Spleen (tissue), 11 donors: ENCODE measurements around the gene UBE2L5. TPM values are rescaled to one million over a fixed set of nuclear protein-coding genes. Genes with fewer than 3 reads are reported as not detected.
A peak's percentile ranks its signal among the peaks of the same experiment; 100 is the strongest.
"Not testable (repeated sequence)": the region's sequence is repeated elsewhere in the genome, so short reads cannot be mapped to it uniquely, and the experiment has no call there.

ENCODE experiments used
- DNase-seq: peaks from one replicate; pipeline ENCODE4 v3.0.0-alpha.2; 2020
- H3K27ac ChIP-seq, 8 donors: fragments of 200-600 bp; sonication (generic) in 7 of 8; 1 replicate in 4 of 8; 2 replicates in 4 of 8; pipeline versions ENCODE4 v1.5.0 to v1.8.0; 2016 to 2021; ENCODE audit warnings: inconsistent platforms in 4 of 8, mild to moderate bottlenecking in 4 of 8, moderate library complexity in 1 of 8
- H3K27me3 ChIP-seq, 7 donors: fragments of 200-600 bp; sonication (generic) in 6 of 7; replicated peaks in 1 of 7; 1 replicate in 4 of 7; 2 replicates in 3 of 7; pipeline versions ENCODE4 v1.5.0 to v1.8.0; 2016 to 2021; ENCODE audit warnings: inconsistent platforms in 3 of 7, mild to moderate bottlenecking in 1 of 7
- H3K36me3 ChIP-seq, 6 donors: fragments of 200-600 bp; sonication (generic) in 5 of 6; 1 replicate in 4 of 6; 2 replicates in 2 of 6; pipeline versions ENCODE4 v1.5.0 to v1.8.0; 2016 to 2021; ENCODE audit warnings: inconsistent platforms in 2 of 6
- H3K4me1 ChIP-seq, 6 donors: fragments of 200-600 bp; sonication (generic) in 5 of 6; 1 replicate in 3 of 6; 2 replicates in 3 of 6; pipeline versions ENCODE4 v1.5.0 to v1.8.0; 2016 to 2021; ENCODE audit warnings: inconsistent platforms in 3 of 6
- H3K4me3 ChIP-seq, 8 donors: fragments of 200-600 bp; sonication (generic) in 7 of 8; 1 replicate in 4 of 8; 2 replicates in 4 of 8; pipeline versions ENCODE4 v1.5.0 to v1.8.0; 2016 to 2021; ENCODE audit warnings: inconsistent platforms in 4 of 8, mild to moderate bottlenecking in 4 of 8, moderate library complexity in 2 of 8
- H3K9me3 ChIP-seq, 8 donors: fragments of 200-600 bp; sonication (generic) in 7 of 8; 1 replicate in 4 of 8; 2 replicates in 4 of 8; pipeline versions ENCODE4 v1.5.0 to v1.8.0; 2016 to 2021; ENCODE audit warnings: inconsistent platforms in 4 of 8
- CTCF ChIP-seq, 11 experiments: fragments of 200-600 bp in 7 of 11; fragments of 450-650 bp in 4 of 11; sonication (generic) in 4 of 11; IDR thresholded peaks in 8 of 11; conservative IDR thresholded peaks in 3 of 11; 1 replicate in 7 of 11; 2 replicates in 4 of 11; pipeline versions ENCODE4 v1.4.0 to v1.8.0; 2016 to 2021; ENCODE audit warnings: antibody characterized with exemption in 11 of 11, inconsistent platforms in 4 of 11, mild to moderate bottlenecking in 1 of 11
- POLR2A ChIP-seq, 3 donors: fragments of 450-650 bp; IDR thresholded peaks; one replicate each; pipeline ENCODE4 v1.5.1; 2017; ENCODE audit warnings: antibody characterized with exemption in 3 of 3, mild to moderate bottlenecking in 1 of 3
- POLR2AphosphoS5 ChIP-seq, 3 donors: sonication (generic); formaldehyde crosslinking; IDR thresholded peaks; one replicate each; pipeline ENCODE4 v1.5.1; 2017; ENCODE audit warnings: antibody characterized with exemption in 3 of 3
- WGBS, 5 donors: extraction: QIAGEN DNeasy Blood & Tissue Kit in 3 of 5; methylation state at CpG; one replicate each; pipeline versions ENCODE4 v1.1.5 to v1.1.7; 2013 to 2018; 5-methylcytosine and 5-hydroxymethylcytosine counted together
- intact Hi-C: fragments of 100-400 bp; cut with DNase I; formaldehyde crosslinking; loops from one replicate; pipeline ENCODE4 v1.15.0; 2023; ENCODE audit warnings: low total_unique reads
- polyA plus RNA-seq, 3 donors: library from polyadenylated mRNA; stranded (reverse); fragments of 200-250 nt; gene quantifications; one replicate each; pipeline ENCODE4 v1.2.1, GENCODE V29; 2013
- total RNA-seq, 7 donors: library from RNA; depleted of rRNA in 3 of 7; stranded (reverse); fragments of >200 nt in 3 of 7; fragmentation: NEBNext Ultra II Directional in 4 of 7; extraction: Animal tissue kit (Norgen Biotek cat#: 25700) in 4 of 7; gene quantifications; one replicate each; pipeline versions ENCODE4 v1.1.0 to v1.2.1, GENCODE V29; 2016 to 2021
- donor health status: healthy with polysubstance abuse.
- donor health status: DM: no; HTN: no; CAD: no; lungs with moderate emphysema.
- donor health status: DM: no; HTN: no; CAD: no.
- donor health status: Bipolar disorder and iron deficiency.
- donor health status: healthy.
- donor health status: DM: no; HTN: no; CAD: no.
- donor health status: DM: yes; HTN: yes; CAD: no.

Gene UBE2L5
- total and polyA plus RNA-seq, 10 donors, result 0.05 TPM; not detected in 9

- Histone ChIP-seq H3K4me1 (peaks cover 0 to 13% (median 4%) of the 10 kb centered on the region in 6 donors), H3K9me3 (no peaks in the 10 kb centered on the region), H3K27ac (no peak overlapping the region), H3K4me3 (no peak overlapping the region), H3K36me3 (no peaks in the 10 kb centered on the region), H3K27me3 (no peaks in the 10 kb centered on the region)
- intact Hi-C loops, result no loop called here
- TF ChIP-seq CTCF (IDR thresholded peaks at IDR 0.05 in 8 of 11, conservative IDR thresholded peaks at IDR 0.05 in 3 of 11) (no peak), POLR2AphosphoS5 (IDR thresholded peaks at IDR 0.05) (no peak), POLR2A (IDR thresholded peaks at IDR 0.05) (no peak)
- WGBS, 5 donors, result 91 to 94% (median 92%) methylated on average over 8 of the region's 8 CpGs
- no peak for DNase-seq
These were observed 14.9 kb downstream of the UBE2L5 start for GRCh38 chr13:30437177-30437576.

- WGBS, 5 donors, result 87 to 97% (median 90%) methylated on average over 3 of the region's 3 CpGs
- H3K36me3 ChIP-seq, result no peaks in the 10 kb centered on the region
- no peak overlapping the region for H3K27ac ChIP-seq
- intact Hi-C loops, result no loop called here
- TF ChIP-seq CTCF (IDR thresholded peaks at IDR 0.05 in 8 of 11, conservative IDR thresholded peaks at IDR 0.05 in 3 of 11), result no peak
- H3K27me3 ChIP-seq, result no peaks in the 10 kb centered on the region
- DNase-seq, result no peak
- no peaks in the 10 kb centered on the region for H3K9me3 ChIP-seq
- peaks cover 0 to 24% (median 10%) of the 10 kb centered on the region in 6 donors for H3K4me1 ChIP-seq
- no peak overlapping the region for H3K4me3 ChIP-seq
These were observed 16.0 kb downstream of the UBE2L5 start for GRCh38 chr13:30438286-30438685.

GRCh38 chr13:30440910-30441703 lies 18.8 kb downstream of the UBE2L5 start:
- no peaks in the 10 kb centered on the region for H3K27me3 ChIP-seq
- H3K4me3 ChIP-seq, result no peak overlapping the region
- H3K9me3 ChIP-seq, result no peaks in the 10 kb centered on the region
- DNase-seq, result no peak
- peaks cover 8 to 51% (median 35%) of the 10 kb centered on the region in 6 donors for H3K4me1 ChIP-seq
- H3K27ac ChIP-seq, result peak overlapping the region in 2 of 8 donors; percentile 26 to 34
- intact Hi-C loops, result no loop called here
- no peak for TF ChIP-seq POLR2AphosphoS5 (IDR thresholded peaks at IDR 0.05)
- no peak for TF ChIP-seq POLR2A (IDR thresholded peaks at IDR 0.05)
- TF ChIP-seq CTCF (IDR thresholded peaks at IDR 0.05 in 8 of 11, conservative IDR thresholded peaks at IDR 0.05 in 3 of 11), result no peak
- H3K36me3 ChIP-seq, result no peaks in the 10 kb centered on the region
- 47 to 67% (median 57%) methylated on average over 8 of the region's 8 CpGs for whole genome bisulfite sequencing, 5 donors

- peak overlapping the region in 7 of 8 donors; percentile 6 to 87 (median 81) for H3K27ac ChIP-seq
- no peak for TF ChIP-seq CTCF (IDR thresholded peaks at IDR 0.05 in 8 of 11, conservative IDR thresholded peaks at IDR 0.05 in 3 of 11)
- no peak for TF ChIP-seq POLR2AphosphoS5 (IDR thresholded peaks at IDR 0.05)
- TF ChIP-seq POLR2A (IDR thresholded peaks at IDR 0.05), result no peak
- no peaks in the 10 kb centered on the region for H3K36me3 ChIP-seq
- peaks cover 8 to 56% (median 44%) of the 10 kb centered on the region in 6 donors for H3K4me1 ChIP-seq
- no peak for DNase-seq
- H3K9me3 ChIP-seq, result no peaks in the 10 kb centered on the region
- 56 to 70% (median 67%) methylated on average over 5 of the region's 5 CpGs for WGBS, 5 donors
- intact Hi-C loops, result no loop called here
- no peak overlapping the region for H3K4me3 ChIP-seq
- H3K27me3 ChIP-seq, result no peaks in the 10 kb centered on the region
These were observed 20.6 kb downstream of the UBE2L5 start for GRCh38 chr13:30442926-30443325.

- Histone ChIP-seq H3K4me3 (peak overlapping the region in 1 of 8 donors; percentile 41), H3K4me1 (peaks cover 8 to 56% (median 44%) of the 10 kb centered on the region in 6 donors), H3K27ac (peak overlapping the region in 5 of 8 donors; percentile 76 to 87 (median 83))
- WGBS, 5 donors, result 58 to 94% (median 78%) methylated on average over 3 of the region's 3 CpGs
- H3K27me3 ChIP-seq, intact Hi-C loops, H3K9me3 ChIP-seq, DNase-seq, H3K36me3 ChIP-seq: not testable (repeated sequence)
These were observed 21.2 kb downstream of the UBE2L5 start for GRCh38 chr13:30443491-30443890.
